Retinal pigment epithelial cell (primary cell): Measurements from ENCODE around the gene SHB.
A peak's percentile ranks its signal among the peaks of the same experiment; 100 is the strongest.

Experiments used
- DNase-seq: peaks from one replicate; pipeline ENCODE4 v3.0.0-alpha.2; 2010; ENCODE audit warnings: low read depth
- H3K4me3 ChIP-seq: 2 replicates; pipeline ENCODE4 v1.5.1; 2011; ENCODE audit warnings: mild to moderate bottlenecking, low read length, control low read depth, moderate library complexity
- TF ChIP-seq, protein P1 (sequence below): conservative IDR thresholded peaks from 2 replicates; pipeline ENCODE4 v1.5.1; 2011; ENCODE audit warnings: low read depth, low read length, control low read depth, inconsistent platforms

Gene SHB

DNA sequence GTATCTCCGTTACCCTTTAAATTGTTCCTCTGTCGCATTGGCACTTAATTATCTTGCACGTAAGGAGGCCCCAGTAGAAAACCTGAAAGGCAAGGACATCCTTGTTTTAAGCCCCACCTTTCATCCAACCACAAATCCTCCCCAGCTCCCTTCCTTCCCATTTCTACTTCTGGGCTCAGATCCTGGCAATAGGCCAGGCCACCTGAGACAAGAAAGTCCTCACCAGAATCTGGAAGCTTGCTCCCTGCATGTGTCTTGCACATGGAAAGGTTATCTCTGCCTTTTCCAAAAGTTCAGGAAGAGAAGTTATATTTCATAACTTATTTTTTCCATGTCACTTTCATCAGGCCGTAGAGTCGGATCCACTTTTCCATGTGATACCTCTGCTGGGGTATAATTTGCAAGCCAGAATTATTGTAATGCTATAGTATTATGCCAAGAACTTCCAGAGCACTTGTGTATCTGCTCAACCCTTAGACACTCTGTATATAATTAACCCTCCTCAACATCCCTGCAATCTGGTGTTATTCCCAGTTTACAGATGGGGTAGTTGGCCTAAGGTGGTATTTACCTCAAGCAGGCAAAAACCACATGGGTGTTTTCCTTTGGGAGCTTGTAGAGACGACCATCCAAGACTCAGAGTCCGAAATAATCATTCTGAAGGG, 2.6 kb upstream of the SHB start:
- DNase-seq, result no peak
- TF ChIP-seq, protein P1, sequence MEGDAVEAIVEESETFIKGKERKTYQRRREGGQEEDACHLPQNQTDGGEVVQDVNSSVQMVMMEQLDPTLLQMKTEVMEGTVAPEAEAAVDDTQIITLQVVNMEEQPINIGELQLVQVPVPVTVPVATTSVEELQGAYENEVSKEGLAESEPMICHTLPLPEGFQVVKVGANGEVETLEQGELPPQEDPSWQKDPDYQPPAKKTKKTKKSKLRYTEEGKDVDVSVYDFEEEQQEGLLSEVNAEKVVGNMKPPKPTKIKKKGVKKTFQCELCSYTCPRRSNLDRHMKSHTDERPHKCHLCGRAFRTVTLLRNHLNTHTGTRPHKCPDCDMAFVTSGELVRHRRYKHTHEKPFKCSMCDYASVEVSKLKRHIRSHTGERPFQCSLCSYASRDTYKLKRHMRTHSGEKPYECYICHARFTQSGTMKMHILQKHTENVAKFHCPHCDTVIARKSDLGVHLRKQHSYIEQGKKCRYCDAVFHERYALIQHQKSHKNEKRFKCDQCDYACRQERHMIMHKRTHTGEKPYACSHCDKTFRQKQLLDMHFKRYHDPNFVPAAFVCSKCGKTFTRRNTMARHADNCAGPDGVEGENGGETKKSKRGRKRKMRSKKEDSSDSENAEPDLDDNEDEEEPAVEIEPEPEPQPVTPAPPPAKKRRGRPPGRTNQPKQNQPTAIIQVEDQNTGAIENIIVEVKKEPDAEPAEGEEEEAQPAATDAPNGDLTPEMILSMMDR, result no peak
- no peak overlapping the region for H3K4me3 ChIP-seq

DNA sequence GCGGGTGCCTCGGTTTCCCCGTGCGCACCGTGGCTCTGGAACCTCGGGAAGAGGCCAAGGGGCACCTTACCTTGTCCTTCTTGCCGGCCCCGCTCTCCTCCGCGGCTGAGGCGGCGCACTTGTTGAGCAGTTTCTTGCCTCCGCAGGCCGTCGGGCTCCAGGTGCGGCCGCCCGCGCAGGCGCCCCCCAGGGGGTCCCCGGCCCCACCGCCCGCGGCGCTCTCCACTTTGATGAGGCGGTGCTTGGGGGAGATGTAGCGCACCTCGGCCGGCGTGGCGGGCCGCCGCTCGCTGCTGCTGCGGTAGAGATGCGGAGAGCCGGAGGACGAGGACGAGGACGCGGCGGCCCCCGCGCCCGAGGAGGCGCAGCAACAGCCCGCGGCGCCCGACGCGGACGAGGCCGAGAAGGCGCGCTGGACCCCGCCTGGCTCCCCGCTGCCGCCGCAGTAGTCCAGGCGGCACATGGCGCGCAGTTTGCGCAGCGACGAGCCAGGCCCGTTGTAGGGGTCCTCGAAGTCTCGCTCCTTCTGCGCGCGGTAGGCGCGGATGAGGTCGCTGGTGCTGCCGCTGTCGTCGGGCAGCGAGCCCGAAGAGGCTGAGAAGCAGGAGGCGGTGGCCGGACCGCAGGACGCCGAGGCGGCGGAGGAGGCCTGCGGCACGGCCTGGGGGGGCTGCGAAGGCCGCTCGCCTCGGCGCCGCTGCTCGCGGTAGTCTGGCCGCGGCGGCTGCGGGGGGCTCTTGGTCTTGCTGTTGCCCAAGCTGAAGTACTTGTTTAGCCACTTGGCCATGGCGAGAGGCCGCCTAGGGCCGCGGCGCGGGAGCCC, 957 bp downstream of the SHB start:
- peak overlapping the region; percentile 98 for H3K4me3 ChIP-seq
- TF ChIP-seq, protein P1, result no peak
- DNase-seq, result no peak

DNA sequence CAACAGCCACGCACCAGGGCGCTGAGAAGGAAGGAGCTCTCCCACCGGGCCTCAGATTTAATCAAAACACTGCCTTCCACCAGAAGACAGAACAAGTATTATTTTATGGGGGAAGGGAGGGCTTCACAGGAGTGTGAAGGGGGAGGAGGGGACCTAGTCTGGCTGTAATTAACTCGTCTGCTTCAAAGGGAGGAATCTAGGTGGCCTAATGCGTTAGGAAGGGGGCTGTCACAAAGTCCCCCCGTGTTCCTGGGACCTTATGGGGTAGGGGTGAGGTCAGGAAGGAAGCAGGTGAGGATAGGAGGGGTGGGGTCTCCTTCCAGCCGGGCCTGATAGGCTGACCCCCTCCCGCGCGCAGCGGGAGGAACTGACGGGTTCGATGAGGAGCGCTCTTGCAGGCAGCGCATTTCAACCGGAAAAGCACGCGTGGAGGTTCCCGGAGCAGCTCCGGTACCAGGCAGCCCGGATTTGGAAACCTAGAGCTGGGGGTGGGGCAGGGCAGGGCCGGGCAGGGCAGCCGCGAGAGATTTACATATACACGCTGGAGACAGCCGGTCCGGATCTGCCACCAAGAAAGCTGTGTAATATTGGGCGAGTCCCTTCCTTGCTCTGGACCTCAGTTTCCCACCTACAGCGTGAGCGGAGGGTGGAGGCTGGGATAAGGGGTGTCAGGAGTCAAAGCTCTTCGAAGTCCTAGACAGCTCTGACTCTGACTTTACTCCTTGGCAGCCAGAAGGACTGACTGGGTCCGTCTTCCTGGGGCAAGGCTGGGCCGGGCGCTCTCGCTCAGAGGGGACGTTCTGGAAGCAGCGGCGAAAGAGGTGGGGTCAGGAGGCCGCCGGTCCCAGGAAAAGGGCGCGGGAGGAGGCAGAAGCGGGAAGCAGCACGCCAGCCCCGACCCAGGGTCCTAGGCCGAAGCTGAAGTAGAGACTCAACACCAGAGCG, 1.8 kb downstream of the SHB start:
- DNase-seq, result no peak
- TF ChIP-seq, protein P1, result no peak
- H3K4me3 ChIP-seq, result peak overlapping the region; percentile 98

DNA sequence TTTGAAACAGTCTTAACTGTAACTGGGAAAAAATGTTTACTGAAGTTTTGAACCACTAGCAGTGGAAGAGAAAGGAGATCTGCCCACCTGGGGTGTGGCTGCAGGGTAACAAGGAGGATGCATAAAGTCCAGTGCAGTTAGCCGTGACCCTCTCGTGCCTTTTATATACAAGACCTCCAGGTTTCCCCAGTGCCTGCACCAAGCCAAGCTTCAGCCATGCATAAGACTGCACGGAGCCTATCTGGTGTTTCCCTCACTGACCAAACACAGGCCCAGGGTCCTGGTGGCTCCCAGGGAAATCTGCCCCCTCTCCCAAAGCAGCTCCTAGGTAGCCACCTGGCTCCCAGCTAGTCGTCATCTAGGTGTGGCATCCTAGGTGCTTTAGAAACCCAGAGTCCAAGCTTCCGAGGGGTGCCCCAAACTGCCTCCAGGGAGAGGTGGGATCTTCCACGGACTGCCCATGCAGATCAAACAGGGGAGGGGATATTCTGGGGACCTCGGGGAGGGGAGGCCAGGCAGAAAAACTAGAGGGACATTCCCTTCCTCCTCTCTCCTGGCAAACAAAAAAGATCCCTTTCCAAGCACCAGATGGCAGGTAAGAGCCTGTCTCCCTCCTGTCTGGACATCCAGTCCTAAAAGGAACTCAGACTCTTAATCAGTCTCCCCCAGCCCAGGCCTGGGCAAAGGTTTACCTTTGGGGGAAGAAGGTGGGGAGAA, 2.7 kb downstream of the SHB start:
- TF ChIP-seq, protein P1, result peak; percentile 18
- peak overlapping the region; percentile 98 for H3K4me3 ChIP-seq
- no peak for DNase-seq

DNA sequence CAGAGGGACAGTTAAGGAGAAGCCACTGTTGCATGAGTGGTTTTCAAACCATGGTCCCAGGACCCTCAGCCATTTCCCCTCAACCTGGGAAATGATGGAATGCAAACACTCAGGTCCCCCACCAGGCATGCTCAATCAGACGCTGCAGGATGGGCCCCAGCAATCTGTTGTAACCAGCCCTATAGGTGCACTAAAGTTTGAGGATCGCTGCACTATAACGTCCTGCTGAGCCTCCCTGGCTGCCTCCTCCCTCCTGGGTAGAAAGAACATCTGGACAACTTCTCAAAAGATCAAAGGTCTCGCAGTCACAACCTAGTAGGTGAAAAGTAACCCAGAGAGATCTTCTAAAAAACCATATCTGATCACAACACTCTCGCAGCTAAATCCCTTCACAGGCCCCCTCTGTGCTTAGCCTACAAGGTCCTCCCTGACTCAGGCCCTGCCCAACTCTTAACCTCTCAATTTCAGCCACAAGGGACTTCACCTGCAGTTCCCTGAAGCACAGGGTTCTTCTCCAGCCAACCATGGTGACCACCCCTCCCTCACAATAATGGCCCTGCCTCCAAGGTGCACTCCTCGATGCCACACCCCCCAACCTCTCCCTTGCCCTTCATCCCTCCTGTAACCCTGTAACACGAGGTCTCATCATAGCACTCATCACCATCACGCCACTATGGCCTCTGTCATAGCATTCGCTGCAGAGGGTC, 3.5 kb downstream of the SHB start:
- TF ChIP-seq, protein P1, result no peak
- H3K4me3 ChIP-seq, result peak overlapping the region; percentile 98

DNA sequence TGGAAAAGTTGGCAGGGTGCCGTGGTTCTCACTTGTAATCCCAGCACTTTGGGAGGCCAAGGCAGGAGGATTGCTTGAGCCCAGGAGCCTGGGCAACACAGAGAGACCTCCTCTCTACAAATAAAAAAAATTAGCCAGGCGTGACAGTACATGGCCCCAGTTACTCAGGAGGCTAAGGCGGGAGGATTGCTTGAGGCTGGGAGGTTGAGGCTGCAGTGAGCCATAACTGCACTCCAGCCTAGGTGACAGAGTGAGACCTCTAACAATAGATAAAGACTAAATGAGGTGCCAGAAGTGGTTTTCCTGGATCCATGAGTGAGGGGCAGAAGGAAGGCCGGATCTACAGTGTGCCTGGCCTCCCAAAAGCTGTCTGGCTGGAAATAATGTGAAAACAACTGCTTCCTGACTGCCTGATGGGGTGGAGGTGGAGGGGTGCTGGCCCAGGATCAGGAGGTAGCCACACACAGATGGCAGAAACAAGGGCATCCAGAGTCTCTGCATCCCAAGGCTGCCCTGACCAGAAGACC, 4.1 kb downstream of the SHB start:
- no peak for DNase-seq
- TF ChIP-seq, protein P1, result no peak
- H3K4me3 ChIP-seq, result peak overlapping the region; percentile 98

More for the DNA sequence above, 3.5 kb downstream of the SHB start:
- DNase-seq, result no peak
